GM19193 (cell line): Measurements from ENCODE around the gene IRF1.

ENCODE experiments used
- POLR2A ChIP-seq: IDR thresholded peaks from 4 replicates; pipeline ENCODE4 v1.6.1; 2011; ENCODE audit not compliant: insufficient read depth, insufficient read length; ENCODE audit errors: extremely low read depth

Gene IRF1

DNA sequence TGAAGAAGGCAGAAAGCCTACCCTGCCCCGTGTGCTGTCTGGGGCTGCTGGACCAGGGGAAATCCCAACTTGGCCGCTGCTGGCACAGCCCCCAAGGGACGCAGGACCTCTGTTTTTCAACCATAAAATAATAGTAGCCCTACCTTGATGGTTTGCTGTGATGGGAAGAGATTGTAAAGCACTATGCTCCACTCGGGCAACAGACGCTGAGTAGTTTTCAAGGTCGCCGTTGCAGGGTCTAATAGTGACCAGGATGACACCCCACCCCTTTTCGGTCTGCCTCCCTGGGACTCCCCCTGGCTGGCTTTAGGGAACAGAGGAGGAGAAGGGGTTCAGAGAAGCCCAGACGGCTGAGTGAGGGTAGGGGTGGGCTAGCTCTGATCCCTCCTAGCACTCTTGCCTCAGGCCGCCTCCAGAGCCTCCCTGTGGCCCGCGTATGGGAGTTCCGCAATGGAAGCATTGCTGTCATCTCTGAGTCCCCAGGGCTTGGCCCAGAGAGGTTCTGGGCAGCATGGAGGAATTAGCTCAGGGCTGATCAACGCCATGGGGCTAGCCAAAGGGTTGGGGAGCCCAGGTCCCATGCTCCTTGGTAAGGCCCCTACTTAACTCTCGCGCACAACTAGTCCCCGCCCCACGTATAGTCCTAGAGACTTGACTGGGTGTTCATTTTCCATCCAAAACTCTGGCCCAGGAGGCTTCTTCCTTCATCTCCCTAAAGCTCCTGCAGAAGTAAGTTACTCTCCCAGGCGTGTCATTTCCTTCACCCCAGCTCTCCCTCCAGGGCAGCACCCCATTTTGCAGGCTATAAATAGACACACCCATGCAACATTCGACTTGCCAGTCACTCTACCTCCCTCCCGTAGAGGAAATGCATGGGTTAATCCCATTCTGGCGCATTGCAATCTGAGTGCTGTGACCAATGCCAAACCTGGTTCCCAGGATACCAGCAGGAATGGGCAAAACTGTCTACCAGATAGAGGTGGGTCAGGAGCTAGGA is 1.1 kb upstream of the IRF1 start:
- no peak for TF ChIP-seq POLR2A

DNA sequence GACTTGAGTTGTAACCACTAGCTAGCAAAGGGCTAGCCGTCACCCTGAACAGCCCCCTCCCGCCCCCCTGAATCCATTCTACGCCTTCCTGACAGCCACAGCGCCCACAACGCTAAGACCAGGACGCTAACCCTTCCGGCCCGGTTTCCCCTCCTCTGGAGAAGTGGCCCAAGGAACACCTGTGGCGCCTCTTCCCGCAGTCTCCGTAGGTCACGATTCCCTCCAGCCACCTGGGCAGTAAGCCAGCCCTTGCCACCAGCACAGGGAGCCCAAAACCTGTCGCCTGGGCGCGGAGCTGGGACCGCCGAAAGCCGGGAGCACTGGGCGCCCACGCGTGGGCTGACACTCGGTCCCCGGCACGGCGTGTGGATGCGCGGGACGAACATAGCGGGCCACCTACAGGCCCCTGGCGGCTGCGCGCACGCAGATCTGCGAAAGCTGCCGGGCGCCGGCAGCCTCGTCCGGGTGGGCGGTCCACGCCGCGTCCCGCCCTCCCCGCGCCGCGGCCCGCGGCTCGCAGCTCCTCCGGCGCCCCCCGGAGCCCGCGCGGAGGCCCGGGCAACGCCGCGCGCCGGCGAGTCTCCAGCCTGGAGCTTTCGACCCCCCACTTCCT is 596 bp downstream of the IRF1 start:
- TF ChIP-seq POLR2A = no peak

DNA sequence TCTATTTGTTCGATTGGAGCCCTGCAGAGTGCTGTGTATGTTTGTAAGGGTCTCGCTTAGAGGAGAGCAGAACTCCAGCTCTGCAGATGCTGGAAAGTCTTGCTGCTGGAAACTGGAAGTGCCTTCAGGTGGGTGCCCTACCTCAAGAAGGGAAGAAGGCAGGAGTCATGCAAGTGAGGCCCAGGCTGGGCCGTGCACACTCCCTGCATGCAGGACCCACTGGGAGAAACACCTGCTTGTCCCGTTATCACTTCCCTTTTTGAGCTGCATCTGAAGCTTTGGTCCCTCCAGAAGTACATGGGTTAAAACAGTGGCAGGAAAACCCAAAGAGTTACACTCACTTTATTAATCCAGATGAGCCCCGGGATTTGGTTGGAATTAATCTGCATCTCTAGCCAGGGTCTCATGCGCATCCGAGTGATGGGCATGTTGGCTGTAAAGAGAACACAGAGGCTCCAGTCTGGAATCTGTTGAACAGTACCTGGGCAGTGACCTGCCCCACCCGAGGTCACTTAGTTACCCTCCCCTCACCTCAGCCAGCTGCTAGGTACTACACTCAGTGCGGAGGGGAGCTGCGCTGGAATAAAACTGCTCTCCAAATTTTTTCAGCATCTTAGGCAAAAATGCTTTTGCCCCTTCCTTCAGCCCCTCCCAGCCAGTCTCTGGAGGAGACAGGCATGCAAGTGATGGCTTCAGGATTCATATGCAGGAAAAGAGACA is 1.4 kb downstream of the IRF1 start:
- TF ChIP-seq POLR2A = no peak

DNA sequence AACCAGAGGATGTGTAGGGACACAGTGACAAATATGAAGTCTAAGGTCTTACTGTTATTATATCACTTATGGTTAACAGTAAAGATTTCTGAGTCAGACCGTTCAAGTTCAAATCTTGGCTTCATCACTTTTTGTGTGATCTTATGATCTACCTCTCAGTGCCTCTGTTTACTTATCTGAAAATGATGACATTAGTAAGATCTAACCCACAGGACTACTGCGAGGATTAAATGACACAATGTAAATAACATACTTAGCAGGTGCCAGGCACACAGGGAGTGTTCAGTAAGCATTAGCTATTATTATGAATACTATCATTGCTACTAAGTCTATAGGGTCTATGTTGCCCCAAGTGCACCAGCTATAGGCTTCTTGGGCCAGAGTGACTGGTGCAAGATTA is 2.0 kb downstream of the IRF1 start:
- no peak for TF ChIP-seq POLR2A

DNA sequence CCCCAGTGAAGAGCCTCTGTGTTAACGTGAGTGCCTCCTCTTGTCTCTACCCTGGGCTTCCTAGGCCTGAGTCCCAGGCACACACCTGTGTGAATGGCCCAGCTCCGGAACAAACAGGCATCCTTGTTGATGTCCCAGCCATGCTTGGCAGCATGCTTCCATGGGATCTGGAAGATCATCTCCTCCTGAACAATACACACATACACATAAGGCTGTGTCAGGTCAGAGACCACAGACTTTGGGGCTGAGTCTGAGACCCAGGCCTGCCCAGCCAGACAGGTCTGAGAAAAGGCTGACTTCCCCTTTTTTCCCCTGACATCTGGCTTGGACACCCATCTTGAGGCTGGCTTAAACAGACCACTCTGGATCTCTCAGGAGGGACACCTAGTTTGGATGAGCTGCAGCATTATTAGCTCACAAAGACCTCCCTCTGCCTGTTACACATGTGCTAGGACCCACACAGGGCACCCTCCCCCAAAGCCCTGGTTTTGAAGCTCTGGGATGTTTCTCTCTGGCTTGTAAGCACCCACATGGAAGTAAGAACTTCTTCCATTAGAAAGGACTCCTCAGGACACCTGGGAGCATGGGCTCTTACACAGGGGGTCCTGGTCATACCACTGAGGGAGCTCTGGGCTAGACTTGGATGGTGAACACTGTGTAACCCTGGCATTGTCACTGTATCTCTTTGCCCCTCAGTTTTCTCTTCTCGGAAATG is 2.6 kb downstream of the IRF1 start:
- peak; percentile 11 for TF ChIP-seq POLR2A

DNA sequence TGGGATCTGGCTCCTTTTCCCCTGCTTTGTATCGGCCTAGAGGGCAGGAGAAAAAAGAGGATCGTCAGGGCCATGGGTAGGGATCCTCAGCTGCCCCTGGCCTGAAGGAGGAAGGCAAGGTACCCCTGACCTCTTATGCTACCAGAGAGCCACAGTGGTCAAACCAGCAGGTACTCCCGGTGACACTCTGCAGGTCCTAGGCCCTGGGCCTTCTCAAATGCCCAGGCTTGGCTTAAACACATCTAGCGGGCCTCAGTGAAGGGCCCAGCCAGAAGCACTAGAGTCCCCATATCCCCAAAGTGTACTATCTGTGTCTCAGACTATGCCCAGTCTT is 3.5 kb downstream of the IRF1 start:
- TF ChIP-seq POLR2A = peak; percentile 18

DNA sequence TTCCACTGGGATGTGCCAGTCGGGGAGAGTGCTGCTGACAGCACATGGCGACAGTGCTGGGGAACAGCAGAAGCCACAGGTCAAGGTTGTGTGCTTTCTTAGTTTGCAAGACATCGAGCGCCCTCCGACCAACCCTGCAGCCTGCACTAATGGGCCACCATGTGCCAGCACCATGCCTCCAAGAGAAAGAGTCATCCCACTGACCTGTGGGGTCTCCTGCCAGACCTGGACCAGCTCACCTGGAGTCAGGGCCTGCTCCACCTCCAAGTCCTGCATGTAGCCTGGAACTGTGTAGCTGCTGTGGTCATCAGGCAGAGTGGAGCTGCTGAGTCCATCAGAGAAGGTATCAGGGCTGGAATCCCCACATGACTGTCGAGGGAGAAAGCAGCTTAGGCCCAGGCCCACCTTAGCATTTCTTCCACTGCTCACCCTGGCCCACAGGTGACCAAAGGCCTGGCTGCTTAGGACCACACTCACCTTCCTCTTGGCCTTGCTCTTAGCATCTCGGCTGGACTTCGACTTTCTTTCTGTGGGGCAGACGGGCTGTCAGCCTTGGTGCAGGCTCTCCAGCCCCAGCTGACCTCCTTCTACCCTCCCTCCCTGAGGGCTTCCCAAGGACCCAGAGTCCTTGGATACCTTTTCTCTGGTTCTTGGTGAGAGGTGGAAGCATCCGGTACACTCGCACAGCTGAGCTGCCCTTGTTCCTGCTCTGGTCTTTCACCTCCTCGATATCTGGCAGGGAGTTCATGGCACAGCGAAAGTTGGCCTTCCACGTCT is 4.1 kb downstream of the IRF1 start:
- TF ChIP-seq POLR2A = no peak

DNA sequence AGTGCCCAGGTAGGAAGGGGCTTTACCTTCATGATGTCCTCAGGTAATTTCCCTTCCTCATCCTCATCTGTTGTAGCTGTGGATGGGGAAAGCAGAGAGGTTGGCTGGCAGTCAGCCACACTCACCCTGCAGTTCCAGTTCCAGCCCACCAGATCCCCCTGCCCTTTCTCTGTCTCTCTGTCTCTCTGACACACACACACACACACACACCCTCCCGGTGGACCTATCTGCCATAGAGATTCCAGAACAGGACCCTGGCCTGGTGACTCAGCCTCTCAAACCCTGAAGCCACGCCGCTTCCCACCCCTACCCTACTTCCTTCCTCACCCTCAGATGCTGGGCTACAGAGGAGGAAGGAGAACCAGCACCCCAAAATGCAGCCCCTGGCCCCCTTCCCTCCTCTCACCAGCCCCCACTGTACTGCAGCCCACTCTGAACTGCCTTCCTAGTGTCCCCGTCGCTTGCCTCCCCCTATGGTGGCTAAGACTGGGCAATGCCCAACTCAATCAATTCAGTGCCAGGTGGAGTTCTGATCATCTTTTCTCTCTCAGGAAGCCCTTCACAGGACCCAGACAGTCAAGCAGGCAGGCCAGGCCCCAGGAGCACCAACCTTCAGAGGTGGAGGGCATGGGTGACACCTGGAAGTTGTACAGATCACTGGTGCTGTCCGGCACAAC is 4.8 kb downstream of the IRF1 start:
- no peak for TF ChIP-seq POLR2A

DNA sequence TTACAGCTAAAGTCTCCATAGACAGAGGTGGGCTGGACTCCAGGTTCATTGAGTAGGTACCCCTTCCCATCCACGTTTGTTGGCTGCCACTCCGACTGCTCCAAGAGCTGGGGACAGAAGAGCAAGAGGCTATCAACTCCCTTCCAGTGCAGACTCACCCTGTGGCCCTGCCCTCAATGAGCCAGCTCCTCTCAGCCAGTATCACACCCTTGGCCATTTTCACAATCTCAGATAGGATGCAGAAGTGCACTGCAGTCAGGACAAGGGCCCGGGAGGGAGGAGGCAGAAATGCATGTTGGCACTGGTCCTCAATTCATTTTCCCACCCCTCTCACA is 6.2 kb downstream of the IRF1 start:
- no peak for TF ChIP-seq POLR2A

DNA sequence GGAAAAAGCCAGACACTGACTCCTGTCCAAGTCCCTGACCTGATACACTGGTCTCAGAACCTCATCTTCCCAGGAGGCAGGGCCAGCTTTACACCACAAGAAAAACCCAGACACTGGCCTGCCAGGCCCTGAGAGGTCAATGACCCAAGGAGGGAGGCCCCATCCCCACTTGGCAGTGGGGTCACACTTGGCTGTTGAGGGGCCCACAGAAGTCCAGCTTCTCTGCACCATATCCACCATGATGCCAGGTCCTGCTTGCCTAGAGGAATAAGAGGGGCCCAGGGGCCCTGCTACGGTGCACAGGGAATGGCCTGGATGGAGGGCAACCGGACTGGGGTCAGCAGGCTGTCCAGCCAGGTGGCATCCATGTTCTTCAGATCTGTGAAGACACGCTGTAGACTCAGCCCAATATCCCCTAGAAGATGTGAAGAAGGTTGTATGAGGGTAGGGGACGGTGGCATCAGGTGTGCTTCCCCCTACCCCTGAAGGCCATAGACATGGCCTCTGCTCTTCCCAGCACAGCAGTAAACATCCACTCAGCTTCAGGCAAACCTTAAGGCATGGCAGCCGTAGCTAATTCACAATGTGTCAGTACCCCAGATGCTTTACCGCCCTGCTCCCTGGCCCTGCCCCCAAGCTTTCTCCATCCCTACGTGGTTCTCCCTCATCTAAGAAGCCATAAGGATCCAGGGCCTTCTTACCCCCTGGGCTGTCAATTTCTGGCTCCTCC is 6.7 kb downstream of the IRF1 start:
- peak; percentile 45 for TF ChIP-seq POLR2A

DNA sequence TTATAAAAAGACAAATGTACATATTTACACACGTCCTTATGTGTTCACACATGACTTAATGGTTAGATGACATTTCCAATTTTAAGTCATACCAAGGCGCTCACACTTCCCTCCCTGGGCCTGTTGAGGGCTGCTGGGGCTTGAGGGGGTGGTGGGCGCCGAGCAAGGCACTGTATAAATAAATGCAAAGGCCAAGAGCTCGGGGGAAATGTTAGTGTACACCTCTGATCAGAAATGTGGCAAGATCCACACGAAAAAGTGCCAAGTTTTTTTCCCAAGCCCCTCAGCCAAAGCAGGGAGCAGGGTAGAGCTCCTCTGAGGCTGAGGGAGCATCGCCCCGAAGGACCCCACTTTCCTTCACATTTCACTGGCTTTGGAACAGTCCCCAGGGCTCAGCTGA is 7.5 kb downstream of the IRF1 start:
- no peak for TF ChIP-seq POLR2A

DNA sequence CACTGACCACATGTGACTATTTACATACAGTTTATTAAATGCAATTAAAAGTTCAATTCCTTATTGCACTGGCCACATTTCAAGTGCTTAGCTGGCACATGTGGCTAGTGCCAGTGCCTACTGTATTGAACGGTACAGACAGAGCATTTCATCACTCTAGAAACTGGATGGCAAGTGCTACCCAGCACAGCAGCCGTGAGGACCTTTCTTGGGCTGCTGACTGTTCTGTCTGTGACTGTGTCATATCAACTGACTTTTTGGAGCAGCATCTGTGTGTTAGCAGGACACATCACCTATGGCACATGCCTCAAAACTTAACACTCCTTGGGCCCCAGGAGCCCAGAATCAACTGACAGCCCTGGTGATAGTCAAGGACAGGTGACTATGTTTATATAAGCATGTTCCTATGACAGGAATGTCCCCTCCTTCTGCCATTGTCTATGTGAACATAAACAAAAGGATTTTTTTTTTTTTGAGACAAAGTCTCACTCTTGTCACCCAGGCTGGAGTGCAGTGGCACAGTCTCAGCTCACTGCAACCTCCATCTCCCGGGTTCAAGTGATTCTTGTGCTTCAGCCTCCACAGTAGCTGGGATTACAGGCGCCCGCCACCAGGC is 8.9 kb downstream of the IRF1 start:
- peak; percentile 19 for TF ChIP-seq POLR2A

DNA sequence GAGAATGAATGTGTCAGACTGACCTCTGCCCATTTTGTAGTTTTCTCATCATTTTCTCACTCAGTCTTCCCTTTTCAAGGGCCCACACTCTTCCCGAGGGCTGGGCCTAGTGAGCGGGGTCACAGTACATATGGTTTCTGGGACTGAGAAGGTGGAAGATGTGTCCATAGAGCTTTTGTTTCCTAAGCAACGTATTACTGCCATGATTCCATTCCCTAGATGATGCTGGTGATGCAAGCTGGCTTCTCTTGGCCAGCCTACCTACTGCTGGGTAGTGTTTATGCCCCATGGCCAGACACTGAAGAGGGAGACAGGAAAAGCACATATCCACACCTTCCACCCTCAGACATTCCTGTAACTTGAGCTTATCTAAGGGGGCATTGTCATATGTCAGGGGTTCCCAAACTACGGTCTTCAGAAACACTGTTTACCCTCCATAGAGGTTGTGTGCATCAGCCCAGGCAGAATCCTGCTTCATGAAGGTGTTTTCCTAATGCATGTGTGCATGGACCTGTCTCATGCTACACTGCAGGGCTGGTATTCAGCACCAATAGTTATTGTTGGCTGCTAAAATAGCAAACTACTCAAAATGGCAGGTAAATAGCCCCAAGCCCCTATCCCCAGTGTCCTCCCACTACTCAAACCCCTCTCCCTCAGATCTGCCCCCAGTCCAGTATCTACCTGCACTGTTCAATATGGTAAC is 9.5 kb downstream of the IRF1 start:
- TF ChIP-seq POLR2A = peak; percentile 17

DNA sequence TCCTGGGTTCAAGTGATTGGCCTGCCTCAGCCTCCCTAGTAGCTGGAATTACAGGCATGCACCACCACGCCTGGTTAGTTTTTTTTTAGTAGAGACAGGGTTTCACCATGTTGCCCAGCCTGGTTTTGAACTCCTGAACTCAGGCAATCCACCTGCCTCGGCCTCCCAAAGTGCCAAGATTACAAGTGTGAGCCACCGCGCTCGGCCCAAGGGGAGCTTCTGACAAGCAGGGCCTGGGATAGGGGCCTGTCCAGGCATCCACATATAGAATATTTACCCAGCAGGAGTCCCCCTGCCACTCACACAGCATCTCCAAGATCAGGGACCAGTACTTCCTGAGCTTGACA is 10.1 kb downstream of the IRF1 start:
- TF ChIP-seq POLR2A = peak; percentile 5
